ENCODE measurements around the gene GLE1.

DNA sequence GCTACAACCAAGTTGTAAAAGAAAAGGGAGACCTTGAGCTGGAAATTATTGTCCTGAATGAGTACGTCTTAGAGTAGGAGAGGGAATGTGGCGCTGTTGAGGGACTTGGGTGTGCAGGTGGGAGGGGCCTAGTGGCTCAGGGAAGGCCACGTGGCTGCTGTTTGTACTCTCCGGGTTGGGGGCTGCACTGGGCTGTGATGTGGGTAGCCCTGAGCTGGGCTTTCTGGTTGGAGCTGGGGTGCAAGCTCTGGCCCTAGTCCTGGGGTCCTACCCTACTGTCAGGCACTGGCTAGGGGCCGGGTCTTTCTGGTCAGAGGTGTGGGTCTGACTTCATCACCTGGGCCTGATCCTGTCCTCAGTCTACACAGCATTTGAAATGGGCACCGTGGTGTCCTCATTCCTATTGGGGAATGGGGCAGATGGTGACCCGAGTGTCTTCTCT lies 19.1 kb upstream of the GLE1 start:
- no peak for TF ChIP-seq GATA2 (IDR thresholded peaks at IDR 0.05; ENCODE audit: low read depth, low read length)
- TF ChIP-seq GATA3 (IDR thresholded peaks at IDR 0.05; ENCODE audit: low read depth, low read length): no peak
